Heart right ventricle (tissue), 16 donors: Measurements from ENCODE around the gene ABLIM2. TPM values are rescaled to one million over a fixed set of nuclear protein-coding genes. Genes with fewer than 3 reads are reported as not detected.
A peak's percentile ranks its signal among the peaks of the same experiment; 100 is the strongest.

Experiments
- ATAC-seq, 8 donors: fragments of 200-7000 bp; cut with Tn5 transposase; one replicate each; pipeline ENCODE4 v1.9.1; 2020; ENCODE audit warnings: mild to moderate bottlenecking in 8 of 8, moderate library complexity in 8 of 8, moderate number of reproducible peaks in 1 of 8
- DNase-seq, 2 donors: peaks; one replicate each; pipeline ENCODE4 v3.0.0-alpha.2; 2020
- H3K27ac ChIP-seq, 10 donors: fragments of 200-600 bp; sonication (generic) in 2 of 10; one replicate each; pipeline versions ENCODE4 v1.5.0 to v1.8.0; 2020 to 2022; ENCODE audit warnings: mild to moderate bottlenecking in 3 of 10
- H3K27me3 ChIP-seq, 7 donors: fragments of 200-600 bp; one replicate each; pipeline ENCODE4 v1.8.0; 2021 to 2022; ENCODE audit warnings: mild to moderate bottlenecking in 2 of 7
- H3K36me3 ChIP-seq, 9 donors: fragments of 200-600 bp; sonication (generic) in 1 of 9; one replicate each; pipeline versions ENCODE4 v1.5.0 to v1.8.0; 2020 to 2022; ENCODE audit warnings: mild to moderate bottlenecking in 2 of 9
- H3K4me1 ChIP-seq, 9 donors: fragments of 200-600 bp; sonication (generic) in 1 of 9; one replicate each; pipeline versions ENCODE4 v1.5.0 to v1.8.0; 2020 to 2022; ENCODE audit warnings: mild to moderate bottlenecking in 4 of 9
- H3K4me3 ChIP-seq, 10 donors: fragments of 200-600 bp; sonication (generic) in 2 of 10; one replicate each; pipeline versions ENCODE4 v1.5.0 to v1.8.0; 2020 to 2022; ENCODE audit warnings: mild to moderate bottlenecking in 7 of 10, moderate library complexity in 2 of 10
- H3K9me3 ChIP-seq, 11 donors: fragments of 200-600 bp in 10 of 11; sonication (generic) in 2 of 11; one replicate each; pipeline versions ENCODE4 v1.5.0 to v1.8.0; 2013 to 2022; ENCODE audit warnings: mild to moderate bottlenecking in 2 of 11, control low read depth in 1 of 11, moderate library complexity in 1 of 11
- WGBS, 2 donors: extraction: QIAGEN DNeasy Blood & Tissue Kit; methylation state at CpG; one replicate each; pipeline ENCODE4 v1.1.7; 2013; ENCODE audit warnings: inconsistent platforms in 1 of 2; 5-methylcytosine and 5-hydroxymethylcytosine counted together
- intact Hi-C, 10 donors: fragments of 100-400 bp; cut with DNase I; formaldehyde crosslinking; loops; one replicate each; pipeline versions ENCODE4 v1.11.1 to v1.14.2; 2022
- polyA plus RNA-seq, 2 donors: library from polyadenylated mRNA; stranded (reverse); fragments of 200-250 nt; gene quantifications; one replicate each; pipeline ENCODE4 v1.2.3, GENCODE V29; 2013
- total RNA-seq, 10 donors: library from RNA; stranded (reverse); fragmentation: NEBNext Ultra II Directional in 3 of 10; extraction: Animal tissue kit (Norgen Biotek cat#: 25700) in 3 of 10; gene quantifications; one replicate each; pipeline versions ENCODE4 v1.2.1 to v1.2.4, GENCODE V29; 2021 to 2023
- TF ChIP-seq, protein P1 (sequence below), 9 donors: fragments of 200-600 bp; sonication (generic) in 2 of 9; IDR thresholded peaks; one replicate each; pipeline versions ENCODE4 v1.5.0 to v1.8.0; 2021 to 2022; ENCODE audit warnings: antibody characterized with exemption in 9 of 9, mild to moderate bottlenecking in 5 of 9, moderate library complexity in 1 of 9
- donor health status: Arrhythmogenic right ventricular cardiomyopathy.
- donor health status: ischemic (EF 13 %, LVEDD 7.1; RV severe dilation, severe dysfunction).
- donor health status: healthy with polysubstance abuse.
- donor health status: DM: no; HTN: yes; CAD: no.
- donor health status: DM: no; HTN: no; CAD: no.
- donor health status: ischemic (EF 25% LVEDD 6.9; RV normal size, moderate dysfunction).
- donor health status: ischemic (EF 25% LVEDD 5.7; RV mildly dilated, moderate dysfunction).
- donor health status: healthy.
- donor health status: DM: yes; HTN: yes; CAD: no.
- donor health status: Ischemic cardiomyopathy.
- donor health status: ischemic (EF 35%, LVEDD 5.7; RV mildly dilated, moderate dysfunction).
- donor health status: nonischemic (EF 11% LVEDD 7.7; RV severe dilation, severe dysfunction).
- donor health status: DM: yes; HTN: yes; CAD: no.
- donor health status: PGD.
- donor health status: ischemic (EF 29% LVEDD 5.4; RV normal size, mild dysfunction).
- donor health status: nonischemic (EF 23%, LVEDD 6.1; RV moderate dilation, normal function).

Gene ABLIM2
- total and polyA plus RNA-seq, 12 donors, result 7.2 to 27.8 (median 17.6) TPM

- H3K36me3 ChIP-seq, result no peaks in the 10 kb centered on the region
- no peaks in the 10 kb centered on the region for H3K27me3 ChIP-seq
- WGBS, 2 donors, result 88 to 90% methylated on average over 17 of the region's 17 CpGs
- intact Hi-C loops, result no loop called here
- ATAC-seq (no peak), DNase-seq (no peak)
- no peak overlapping the region for H3K4me3 ChIP-seq
- H3K27ac ChIP-seq, result no peak overlapping the region
- peaks cover 0 to 9% (median 0%) of the 10 kb centered on the region in 9 donors for H3K4me1 ChIP-seq
- H3K9me3 ChIP-seq, result no peaks in the 10 kb centered on the region
- TF ChIP-seq, protein P1, sequence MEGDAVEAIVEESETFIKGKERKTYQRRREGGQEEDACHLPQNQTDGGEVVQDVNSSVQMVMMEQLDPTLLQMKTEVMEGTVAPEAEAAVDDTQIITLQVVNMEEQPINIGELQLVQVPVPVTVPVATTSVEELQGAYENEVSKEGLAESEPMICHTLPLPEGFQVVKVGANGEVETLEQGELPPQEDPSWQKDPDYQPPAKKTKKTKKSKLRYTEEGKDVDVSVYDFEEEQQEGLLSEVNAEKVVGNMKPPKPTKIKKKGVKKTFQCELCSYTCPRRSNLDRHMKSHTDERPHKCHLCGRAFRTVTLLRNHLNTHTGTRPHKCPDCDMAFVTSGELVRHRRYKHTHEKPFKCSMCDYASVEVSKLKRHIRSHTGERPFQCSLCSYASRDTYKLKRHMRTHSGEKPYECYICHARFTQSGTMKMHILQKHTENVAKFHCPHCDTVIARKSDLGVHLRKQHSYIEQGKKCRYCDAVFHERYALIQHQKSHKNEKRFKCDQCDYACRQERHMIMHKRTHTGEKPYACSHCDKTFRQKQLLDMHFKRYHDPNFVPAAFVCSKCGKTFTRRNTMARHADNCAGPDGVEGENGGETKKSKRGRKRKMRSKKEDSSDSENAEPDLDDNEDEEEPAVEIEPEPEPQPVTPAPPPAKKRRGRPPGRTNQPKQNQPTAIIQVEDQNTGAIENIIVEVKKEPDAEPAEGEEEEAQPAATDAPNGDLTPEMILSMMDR (IDR thresholded peaks at IDR 0.05), result no peak
These were observed 125.4 kb downstream of the ABLIM2 start for GRCh38 chr4:8033067-8033755.

DNA sequence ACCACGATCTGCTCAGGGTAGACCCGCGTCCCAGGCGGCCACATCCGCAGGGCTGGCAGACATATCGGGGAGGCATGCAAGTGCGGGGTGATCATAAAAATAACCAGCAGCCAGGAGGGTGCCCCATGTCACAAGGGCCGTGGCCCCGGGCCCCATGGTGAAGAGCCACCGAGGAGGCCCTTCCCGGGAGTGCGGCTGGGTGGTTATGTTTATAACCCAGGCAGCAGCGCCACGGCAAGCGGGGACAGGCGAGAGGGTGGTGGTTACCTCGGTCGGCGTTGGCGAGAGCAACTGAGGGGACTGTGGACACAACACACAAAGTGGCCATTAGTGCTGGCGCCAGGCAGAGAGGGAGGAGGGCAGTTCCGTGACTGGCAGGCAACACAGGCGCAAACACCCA is 126.2 kb downstream of the ABLIM2 start:
- TF ChIP-seq, protein P1 (IDR thresholded peaks at IDR 0.05), result no peak
- no peak overlapping the region for H3K27ac ChIP-seq
- H3K4me3 ChIP-seq, result no peak overlapping the region
- ATAC-seq (no peak), DNase-seq (no peak)
- no peaks in the 10 kb centered on the region for H3K27me3 ChIP-seq
- no peaks in the 10 kb centered on the region for H3K9me3 ChIP-seq
- intact Hi-C loops, result no loop called here
- WGBS, 2 donors, result 90 to 94% methylated on average over 23 of the region's 23 CpGs
- H3K36me3 ChIP-seq, result no peaks in the 10 kb centered on the region
- peaks cover 0 to 9% (median 0%) of the 10 kb centered on the region in 9 donors for H3K4me1 ChIP-seq

GRCh38 chr4:8030121-8030781 is 128.4 kb downstream of the ABLIM2 start:
- TF ChIP-seq, protein P1 (IDR thresholded peaks at IDR 0.05), result no peak
- H3K9me3 ChIP-seq, result no peaks in the 10 kb centered on the region
- no peak for DNase-seq
- intact Hi-C loops, result no loop called here
- no peak overlapping the region for H3K27ac ChIP-seq
- ATAC-seq, result peak in 2 of 8 donors; percentile 10 to 14
- H3K36me3 ChIP-seq, result no peaks in the 10 kb centered on the region
- WGBS, 2 donors, result 90 to 91% methylated on average over 22 of the region's 22 CpGs
- peaks cover 0 to 2% (median 0%) of the 10 kb centered on the region in 9 donors for H3K4me1 ChIP-seq
- H3K27me3 ChIP-seq, result no peaks in the 10 kb centered on the region
- H3K4me3 ChIP-seq, result no peak overlapping the region

DNA sequence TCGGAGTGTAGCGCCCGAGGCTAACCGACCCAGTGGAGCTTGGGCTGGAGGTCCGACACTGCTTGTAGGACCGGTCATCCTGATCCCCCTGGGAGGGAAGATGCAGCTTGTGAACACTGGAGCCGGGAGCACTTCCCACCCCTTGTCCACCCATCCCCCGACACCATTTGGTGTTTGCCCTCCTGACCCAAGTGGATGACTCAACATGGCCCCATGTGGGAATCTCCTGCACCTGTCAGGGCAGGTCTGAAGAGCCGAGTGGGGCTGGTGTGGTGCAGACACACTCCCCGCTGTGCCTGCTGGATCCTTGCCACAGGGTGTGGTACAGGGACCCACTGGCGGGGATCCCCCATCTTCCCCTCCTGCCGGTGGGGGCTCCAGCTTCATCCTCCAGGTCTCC is 128.9 kb downstream of the ABLIM2 start:
- Histone ChIP-seq H3K9me3 (no peaks in the 10 kb centered on the region), H3K4me1 (no peaks in the 10 kb centered on the region), H3K4me3 (no peak overlapping the region), H3K36me3 (no peaks in the 10 kb centered on the region), H3K27ac (no peak overlapping the region), H3K27me3 (no peaks in the 10 kb centered on the region)
- no peak for DNase-seq
- TF ChIP-seq, protein P1 (IDR thresholded peaks at IDR 0.05), result no peak
- peak in 1 of 8 donors; percentile 11 for ATAC-seq
- 82 to 85% methylated on average over 12 of the region's 12 CpGs for WGBS, 2 donors
- intact Hi-C loops, result no loop called here
